Astrocyte (in vitro differentiated cells and primary cell): ENCODE results near the gene UTF1.

Experiments used
- EZH2 ChIP-seq: IDR thresholded peaks from 2 replicates; pipeline ENCODE4 v1.6.1; 2012; ENCODE audit warnings: mild to moderate bottlenecking, low read length, inconsistent platforms; ENCODE audit not compliant: insufficient read depth
- TF ChIP-seq, protein P1 (sequence below): IDR thresholded peaks from 2 replicates; pipeline ENCODE4 v1.5.1; 2011; ENCODE audit warnings: low read depth, mild to moderate bottlenecking, inconsistent platforms, low read length, moderate library complexity; ENCODE audit not compliant: insufficient read depth

DNA sequence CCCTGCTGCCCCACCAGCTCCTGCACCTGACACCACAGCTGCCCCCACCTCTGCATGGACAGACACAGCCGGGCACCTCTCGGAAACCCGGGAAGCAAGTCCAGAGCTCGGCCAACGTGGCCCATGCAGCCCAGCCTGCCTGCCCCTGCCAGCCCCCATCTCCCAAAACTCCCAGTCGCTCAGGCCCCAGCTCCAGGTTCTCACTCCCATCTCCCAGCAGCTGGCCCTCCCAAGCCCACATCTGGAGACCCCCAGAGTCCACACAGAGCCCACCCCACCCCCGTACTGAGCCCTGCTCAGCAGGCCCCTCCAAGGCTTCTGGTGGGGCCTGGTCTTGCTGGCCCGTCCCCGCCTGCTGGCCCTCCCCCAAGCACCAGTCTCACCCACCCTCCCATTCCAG is 32.2 kb upstream of the UTF1 start:
- TF ChIP-seq EZH2: no peak
- TF ChIP-seq, protein P1, sequence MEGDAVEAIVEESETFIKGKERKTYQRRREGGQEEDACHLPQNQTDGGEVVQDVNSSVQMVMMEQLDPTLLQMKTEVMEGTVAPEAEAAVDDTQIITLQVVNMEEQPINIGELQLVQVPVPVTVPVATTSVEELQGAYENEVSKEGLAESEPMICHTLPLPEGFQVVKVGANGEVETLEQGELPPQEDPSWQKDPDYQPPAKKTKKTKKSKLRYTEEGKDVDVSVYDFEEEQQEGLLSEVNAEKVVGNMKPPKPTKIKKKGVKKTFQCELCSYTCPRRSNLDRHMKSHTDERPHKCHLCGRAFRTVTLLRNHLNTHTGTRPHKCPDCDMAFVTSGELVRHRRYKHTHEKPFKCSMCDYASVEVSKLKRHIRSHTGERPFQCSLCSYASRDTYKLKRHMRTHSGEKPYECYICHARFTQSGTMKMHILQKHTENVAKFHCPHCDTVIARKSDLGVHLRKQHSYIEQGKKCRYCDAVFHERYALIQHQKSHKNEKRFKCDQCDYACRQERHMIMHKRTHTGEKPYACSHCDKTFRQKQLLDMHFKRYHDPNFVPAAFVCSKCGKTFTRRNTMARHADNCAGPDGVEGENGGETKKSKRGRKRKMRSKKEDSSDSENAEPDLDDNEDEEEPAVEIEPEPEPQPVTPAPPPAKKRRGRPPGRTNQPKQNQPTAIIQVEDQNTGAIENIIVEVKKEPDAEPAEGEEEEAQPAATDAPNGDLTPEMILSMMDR: no peak
